Hepatocyte (in vitro differentiated cells): ENCODE measurements around the gene ACY1. TPM values are rescaled to one million over a fixed set of nuclear protein-coding genes. Genes with fewer than 3 reads are reported as not detected.

Experiments
- DNase-seq: peaks from one replicate; pipeline ENCODE4 v3.0.0-alpha.2; 2016; ENCODE audit warnings: low spot score
- H2AFZ ChIP-seq: fragments of 200-600 bp; sonication (generic); 2 replicates; pipeline ENCODE4 v1.6.0; 2016; ENCODE audit warnings: antibody characterized with exemption, mild to moderate bottlenecking
- H3K27ac ChIP-seq: fragments of 200-600 bp; sonication (generic); 2 replicates; pipeline ENCODE4 v1.5.1; 2016; ENCODE audit warnings: mild to moderate bottlenecking
- H3K27me3 ChIP-seq: fragments of 200-600 bp; sonication (generic); 2 replicates; pipeline ENCODE4 v1.6.1; 2016
- H3K36me3 ChIP-seq: fragments of 200-600 bp; sonication (generic); replicated peaks from 2 replicates; pipeline ENCODE4 v1.5.1; 2016; ENCODE audit warnings: low read depth; ENCODE audit not compliant: insufficient read depth
- H3K4me1 ChIP-seq: fragments of 200-600 bp; sonication (generic); 2 replicates; pipeline ENCODE4 v1.5.1; 2016; ENCODE audit warnings: mild to moderate bottlenecking, moderate library complexity; ENCODE audit not compliant: insufficient read depth
- H3K4me2 ChIP-seq: fragments of 200-600 bp; sonication (generic); 2 replicates; pipeline ENCODE4 v1.6.0; 2016
- H3K4me3 ChIP-seq: fragments of 200-600 bp; sonication (generic); 2 replicates; pipeline ENCODE4 v1.5.1; 2016; ENCODE audit warnings: mild to moderate bottlenecking
- H3K79me2 ChIP-seq: fragments of 200-600 bp; sonication (generic); 2 replicates; pipeline ENCODE4 v1.6.0; 2017; ENCODE audit warnings: mild to moderate bottlenecking
- H3K9me2 ChIP-seq: fragments of 200-600 bp; sonication (generic); replicated peaks from 2 replicates; pipeline ENCODE4 v1.6.0; 2017; ENCODE audit warnings: mild to moderate bottlenecking; ENCODE audit not compliant: insufficient read depth
- H3K9me3 ChIP-seq: fragments of 200-600 bp; sonication (generic); 2 replicates; pipeline ENCODE4 v1.5.1; 2016; ENCODE audit warnings: low read depth, mild to moderate bottlenecking
- H4K20me1 ChIP-seq: fragments of 200-600 bp; sonication (generic); 2 replicates; pipeline ENCODE4 v1.6.0; 2016; ENCODE audit warnings: mild to moderate bottlenecking; ENCODE audit not compliant: insufficient read depth, poor library complexity, severe bottlenecking
- CTCF ChIP-seq: fragments of 200-600 bp; sonication (generic); IDR thresholded peaks from 2 replicates; pipeline ENCODE4 v1.5.1; 2016; ENCODE audit warnings: antibody characterized with exemption, mild to moderate bottlenecking; ENCODE audit not compliant: poor library complexity
- EZH2 ChIP-seq: fragments of 200-600 bp; sonication (generic); IDR thresholded peaks from 2 replicates; pipeline ENCODE4 v1.6.1; 2016; ENCODE audit warnings: antibody characterized with exemption, mild to moderate bottlenecking, borderline replicate concordance
- EZH2phosphoT487 ChIP-seq: fragments of 200-600 bp; sonication (generic); IDR thresholded peaks from one replicate; pipeline ENCODE4 v1.6.1; 2018; ENCODE audit warnings: antibody characterized with exemption, mild to moderate bottlenecking, low read depth, moderate library complexity; ENCODE audit not compliant: unreplicated experiment, severe bottlenecking
- WGBS: methylation state at CpG from one replicate; pipeline ENCODE4 v1.1.6; 2016; ENCODE audit warnings: low lambda C conversion rate; ENCODE audit errors: missing lambda C conversion rate; 5-methylcytosine and 5-hydroxymethylcytosine counted together
- polyA plus RNA-seq: library from polyadenylated mRNA; unstranded; fragments of >200 nt; fragmentation: Nextera tagmentation; extraction: Ambion mirVana; gene quantifications from 2 replicates; pipeline ENCODE4 v1.2.1, GENCODE V29; 2016
- total RNA-seq: library from RNA; depleted of rRNA; stranded (reverse); fragments of >200 nt; gene quantifications from 2 replicates; pipeline ENCODE4 v1.2.3, GENCODE V29; 2014

The ACY1 gene
- total and polyA plus RNA-seq, 2 experiments from 2014 or later: 164 to 183 TPM

GRCh38 chr3:51954713-51955112, 28.6 kb upstream of the ACY1 start:
- Histone ChIP-seq H2AFZ (no peak overlapping the region), H4K20me1 (no peaks in the 10 kb centered on the region), H3K36me3 (no peaks in the 10 kb centered on the region), H3K79me2 (no peaks in the 10 kb centered on the region), H3K9me3 (no peaks in the 10 kb centered on the region), H3K4me2 (no peak overlapping the region), H3K27ac (no peak overlapping the region), H3K4me3 (no peak overlapping the region), H3K27me3 (peaks cover 22% of the 10 kb centered on the region), H3K9me2 (no peaks in the 10 kb centered on the region), H3K4me1 (peaks cover 11% of the 10 kb centered on the region)
- WGBS: 94% methylated on average over 1 of the region's 1 CpG
- no peak for DNase-seq
- TF ChIP-seq EZH2 (no peak), EZH2phosphoT487 (no peak), CTCF (no peak)

GRCh38 chr3:51955175-51955892, 28.0 kb upstream of the ACY1 start, which contains the start of gene GPR62:
Gene GPR62 (plus strand): TSS chr3:51955381. CDS start chr3:51955653, 272 bp downstream.
- Histone ChIP-seq H3K4me3 (peak within 1 kb of the TSS; percentile 20), H3K79me2 (no peaks in the 10 kb centered on the region), H3K36me3 (no peaks in the 10 kb centered on the region), H3K9me2 (no peaks in the 10 kb centered on the region), H2AFZ (peak within 1 kb of the TSS; percentile 83), H3K4me2 (peak within 1 kb of the TSS; percentile 89), H3K9me3 (no peaks in the 10 kb centered on the region), H3K27me3 (peaks cover 22% of the 10 kb centered on the region), H3K4me1 (peaks cover 11% of the 10 kb centered on the region), H4K20me1 (no peaks in the 10 kb centered on the region), H3K27ac (no peak within 1 kb of the TSS)
- TF ChIP-seq EZH2phosphoT487: no peak
- WGBS: 24% methylated on average over 32 of the region's 33 CpGs
- no peak for DNase-seq

GRCh38 chr3:51955893-51956770, 27.2 kb upstream of the ACY1 start:
- Histone ChIP-seq H3K4me1 (peaks cover 11% of the 10 kb centered on the region), H3K4me3 (peak overlapping the region; percentile 20), H3K36me3 (no peaks in the 10 kb centered on the region), H2AFZ (peak overlapping the region; percentile 83), H3K79me2 (no peaks in the 10 kb centered on the region), H3K27ac (no peak overlapping the region), H4K20me1 (no peaks in the 10 kb centered on the region), H3K9me3 (no peaks in the 10 kb centered on the region), H3K27me3 (peaks cover 22% of the 10 kb centered on the region), H3K9me2 (no peaks in the 10 kb centered on the region), H3K4me2 (peak overlapping the region; percentile 89)
- 7% methylated on average over 83 of the region's 97 CpGs for WGBS
- peak; percentile 77 for DNase-seq
- no peak for TF ChIP-seq EZH2
- TF ChIP-seq CTCF: peak; percentile 17
- no peak for TF ChIP-seq EZH2phosphoT487
